ENCODE data around the gene COLEC11.

DNA sequence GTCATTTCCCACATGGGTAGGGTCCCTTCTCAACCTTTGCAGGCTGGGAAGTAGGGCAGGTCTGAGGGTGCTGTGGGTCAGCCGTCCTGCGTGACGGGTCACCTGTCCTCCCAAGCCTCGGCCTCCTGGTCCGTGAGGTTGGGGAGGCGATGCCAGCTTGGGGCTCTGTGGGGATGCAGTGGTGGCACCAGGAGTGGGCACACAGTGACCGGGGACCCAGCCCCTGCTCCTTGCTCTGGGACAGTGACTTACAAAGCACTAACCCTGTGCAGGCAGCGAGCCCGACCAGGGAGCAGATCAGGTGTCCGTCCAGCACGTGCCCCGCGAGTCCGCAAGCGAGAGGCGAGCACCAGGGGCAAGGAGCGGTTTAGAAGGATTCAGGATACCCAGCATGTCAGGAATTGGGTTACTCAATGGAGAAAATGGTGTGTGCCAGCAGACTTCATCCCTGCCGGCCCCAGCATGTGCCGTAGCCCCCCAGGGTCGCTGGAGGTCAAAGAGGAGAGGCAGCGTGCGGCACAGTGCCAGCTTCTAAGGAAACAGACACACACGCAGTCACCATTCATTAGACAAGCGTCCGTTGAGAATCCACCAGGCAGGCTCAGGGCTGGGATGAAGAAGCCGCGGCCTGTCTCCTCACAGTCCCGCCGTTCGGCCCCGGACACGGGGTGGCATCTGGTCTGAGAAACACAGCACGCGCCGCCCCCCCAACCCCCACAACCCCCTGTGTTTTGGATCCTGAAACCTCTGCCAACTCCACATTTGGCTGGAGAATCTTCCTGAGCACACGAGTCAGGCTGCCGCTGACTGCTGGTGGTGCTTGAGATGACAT is 11.7 kb downstream of the COLEC11 start:
- no peak for TF ChIP-seq CTCF (IDR thresholded peaks at IDR 0.05)
- TF ChIP-seq EZH2 (IDR thresholded peaks at IDR 0.05; ENCODE audit: borderline replicate concordance, insufficient read depth, low read depth, low read length, poor library complexity, severe bottlenecking): no peak

All from B cell (primary cell).